GM19025 (cell line): ENCODE data around the gene TRHDE.
A peak's percentile ranks its signal among the peaks of the same experiment; 100 is the strongest.
"Not testable (repeated sequence)": the region's sequence is repeated elsewhere in the genome, so short reads cannot be mapped to it uniquely, and the experiment has no call there.

Experiments
- ATAC-seq: cut with Tn5 transposase; IDR thresholded peaks from one replicate; pipeline ENCODE4 v1.9.1; 2021; ENCODE audit warnings: mild to moderate bottlenecking, low read depth, moderate library complexity; ENCODE audit not compliant: unreplicated experiment

The TRHDE gene

GRCh38 chr12:72602581-72602980 is 330.4 kb downstream of the TRHDE start:
- ATAC-seq = no peak

- ATAC-seq = no peak
These were observed 333.8 kb downstream of the TRHDE start for GRCh38 chr12:72605975-72606374.

- no peak for ATAC-seq
These were observed 338.2 kb downstream of the TRHDE start for GRCh38 chr12:72610342-72610741.

GRCh38 chr12:72610854-72611358 is 338.7 kb downstream of the TRHDE start:
- ATAC-seq = no peak

- ATAC-seq = no peak
These were observed 340.0 kb downstream of the TRHDE start for GRCh38 chr12:72612171-72612570.

- ATAC-seq = no peak
These were observed 346.6 kb downstream of the TRHDE start for GRCh38 chr12:72618764-72619163.

GRCh38 chr12:72622556-72622955 is 350.4 kb downstream of the TRHDE start:
- peak; percentile 66 for ATAC-seq

GRCh38 chr12:72631926-72632685 is 359.9 kb downstream of the TRHDE start:
- ATAC-seq = no peak

- no peak for ATAC-seq
These were observed 370.5 kb downstream of the TRHDE start for GRCh38 chr12:72642706-72643105.

GRCh38 chr12:72647139-72647538 is 375.0 kb downstream of the TRHDE start:
- ATAC-seq = no peak

GRCh38 chr12:72658615-72659014 is 386.4 kb downstream of the TRHDE start:
- no peak for ATAC-seq

- not testable (repeated sequence) for ATAC-seq
These were observed 388.0 kb downstream of the TRHDE start for GRCh38 chr12:72660174-72660573.

GRCh38 chr12:72673853-72674252 is 401.7 kb downstream of the TRHDE start:
- ATAC-seq = peak; percentile 68

GRCh38 chr12:72676556-72676955 is 404.4 kb downstream of the TRHDE start:
- no peak for ATAC-seq

GRCh38 chr12:72677139-72677538 is 405.0 kb downstream of the TRHDE start:
- ATAC-seq = no peak

GRCh38 chr12:72677846-72678245 is 405.7 kb downstream of the TRHDE start:
- ATAC-seq = no peak

GRCh38 chr12:72679147-72679757 is 407.1 kb downstream of the TRHDE start:
- ATAC-seq = no peak

GRCh38 chr12:72681028-72681427 is 408.9 kb downstream of the TRHDE start:
- no peak for ATAC-seq

- ATAC-seq = no peak
These were observed 412.3 kb downstream of the TRHDE start for GRCh38 chr12:72684491-72684890.

GRCh38 chr12:72692338-72692737 is 420.2 kb downstream of the TRHDE start:
- no peak for ATAC-seq

- ATAC-seq = no peak
These were observed 422.0 kb downstream of the TRHDE start for GRCh38 chr12:72694193-72694592.

GRCh38 chr12:72699362-72699761 is 427.2 kb downstream of the TRHDE start:
- ATAC-seq = no peak
